HG03064 (cell line): ENCODE results near the gene PLXNA2.

Experiments
- ATAC-seq: cut with Tn5 transposase; IDR thresholded peaks from one replicate; pipeline ENCODE4 v1.9.1; 2021; ENCODE audit warnings: low read depth; ENCODE audit not compliant: unreplicated experiment

PLXNA2 gene

DNA sequence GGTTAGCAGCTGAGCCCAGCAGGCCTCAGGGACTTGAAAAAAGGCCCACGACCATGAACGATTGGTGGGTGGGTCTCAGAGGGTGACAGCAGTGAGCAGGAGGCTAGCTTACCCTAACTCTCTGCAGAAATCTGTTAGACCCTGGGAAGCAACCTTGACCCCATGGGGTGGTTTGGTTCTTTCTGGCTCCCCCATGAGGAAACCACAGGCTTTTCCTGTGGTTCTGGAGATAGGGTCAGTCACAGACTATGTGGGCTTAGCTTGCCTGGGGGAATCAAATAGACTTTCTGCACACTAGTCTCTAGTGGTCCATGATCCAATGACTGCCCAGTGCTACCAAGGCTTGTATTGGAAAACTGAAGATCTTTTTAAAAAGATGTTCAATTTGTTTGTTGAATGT lies 118.1 kb downstream of the PLXNA2 start:
- ATAC-seq, result no peak

- ATAC-seq, result no peak
These were observed 121.4 kb downstream of the PLXNA2 start for GRCh38 chr1:208122612-208123358.

DNA sequence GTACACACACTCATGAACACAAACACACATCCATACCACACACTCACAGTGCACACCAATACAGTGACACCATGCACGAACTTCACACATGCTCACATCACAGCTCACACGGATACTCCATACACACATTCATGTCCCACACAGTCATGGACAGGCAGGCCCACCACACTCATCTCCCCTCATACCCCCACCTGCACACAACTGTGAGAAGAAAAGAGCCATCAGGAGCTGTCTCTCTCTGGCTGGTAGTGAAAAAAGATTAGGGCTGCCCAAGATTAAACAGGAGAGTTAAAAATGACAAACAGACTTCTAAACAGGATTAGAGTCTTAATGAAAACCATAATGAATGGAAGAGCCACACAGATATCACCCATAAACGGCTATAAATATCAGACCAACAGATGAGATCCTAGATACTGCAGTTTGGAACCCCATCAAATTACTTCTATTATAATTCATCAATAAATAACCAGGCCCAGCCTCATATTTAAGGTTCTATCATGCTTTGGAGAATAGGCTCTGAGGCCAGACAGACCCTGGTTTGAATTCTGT lies 122.3 kb downstream of the PLXNA2 start:
- no peak for ATAC-seq

- ATAC-seq, result no peak
These were observed 123.8 kb downstream of the PLXNA2 start for GRCh38 chr1:208120431-208120790.

DNA sequence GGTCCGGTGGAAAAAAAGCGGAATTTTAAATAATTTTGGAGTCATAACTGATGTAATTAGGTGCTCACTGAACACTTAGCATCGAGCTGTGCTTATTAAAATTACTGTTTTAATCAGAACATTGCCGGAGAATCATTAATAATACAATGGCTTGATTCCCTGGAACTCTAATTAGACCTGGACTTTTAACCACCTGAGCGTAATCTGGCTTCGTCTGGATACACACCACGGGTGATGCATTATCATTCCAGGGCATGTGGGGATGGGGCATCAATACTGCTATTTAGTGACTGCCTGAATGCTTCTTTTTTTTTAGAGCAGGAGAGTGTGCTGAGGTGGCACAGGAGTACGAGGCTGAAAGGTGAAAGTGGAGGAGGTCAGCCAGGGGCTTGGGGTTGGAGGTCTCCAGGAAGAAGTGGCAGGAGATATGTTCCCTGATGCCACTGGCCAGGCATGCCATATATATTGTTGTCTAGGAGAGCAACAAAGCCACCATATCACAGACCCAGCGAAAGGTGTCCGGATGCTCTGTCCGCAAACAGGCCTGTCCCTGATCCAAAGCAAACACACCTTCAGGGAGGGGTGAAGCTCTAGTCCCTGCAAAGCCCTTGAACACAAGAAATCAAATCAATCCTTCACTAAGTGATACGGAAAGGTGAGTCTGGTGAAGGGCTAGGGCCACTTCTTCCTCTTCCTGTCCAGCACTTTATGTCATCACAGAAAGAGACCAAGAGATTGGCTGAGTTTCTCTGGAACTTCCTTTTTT lies 125.2 kb downstream of the PLXNA2 start:
- no peak for ATAC-seq

GRCh38 chr1:208118306-208118705 lies 125.9 kb downstream of the PLXNA2 start:
- ATAC-seq, result no peak

DNA sequence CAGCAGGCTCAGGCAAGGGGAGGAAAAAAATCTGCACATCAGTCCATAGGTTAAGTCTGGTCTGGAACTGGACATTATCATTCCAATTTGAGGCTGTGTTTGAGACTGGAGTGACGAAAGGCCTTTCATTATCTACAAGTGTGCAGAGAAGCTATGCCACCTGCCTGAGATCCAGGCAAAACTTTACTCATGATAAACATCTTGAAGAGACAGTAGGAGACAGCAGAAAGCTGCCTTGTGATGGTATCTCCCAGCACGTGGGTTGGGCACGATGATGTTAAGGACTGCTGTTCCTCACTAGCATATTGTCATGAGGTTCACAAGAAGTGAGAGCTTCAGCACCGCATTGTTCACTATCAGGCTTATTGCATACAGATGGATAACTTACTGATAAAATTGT lies 126.4 kb downstream of the PLXNA2 start:
- no peak for ATAC-seq

DNA sequence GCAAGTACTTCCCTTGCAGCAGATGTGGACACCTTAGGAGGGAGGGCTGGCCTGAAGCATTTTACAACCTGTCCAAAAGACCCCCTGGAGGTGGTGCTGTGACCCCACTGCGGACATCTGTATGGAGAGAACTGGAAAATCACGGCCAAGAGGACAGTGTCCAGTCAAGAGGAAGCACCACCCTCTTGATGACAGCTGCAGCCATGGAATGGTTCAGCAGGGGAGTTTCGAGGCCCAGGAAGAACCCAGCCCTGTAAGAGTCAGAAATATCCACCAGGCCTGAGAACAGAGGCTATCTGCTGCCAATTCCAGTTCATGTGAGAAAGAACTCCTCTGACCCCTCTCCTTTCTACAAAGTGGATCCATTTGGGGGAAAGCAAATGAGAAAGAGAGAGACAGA lies 126.8 kb downstream of the PLXNA2 start:
- ATAC-seq, result no peak

DNA sequence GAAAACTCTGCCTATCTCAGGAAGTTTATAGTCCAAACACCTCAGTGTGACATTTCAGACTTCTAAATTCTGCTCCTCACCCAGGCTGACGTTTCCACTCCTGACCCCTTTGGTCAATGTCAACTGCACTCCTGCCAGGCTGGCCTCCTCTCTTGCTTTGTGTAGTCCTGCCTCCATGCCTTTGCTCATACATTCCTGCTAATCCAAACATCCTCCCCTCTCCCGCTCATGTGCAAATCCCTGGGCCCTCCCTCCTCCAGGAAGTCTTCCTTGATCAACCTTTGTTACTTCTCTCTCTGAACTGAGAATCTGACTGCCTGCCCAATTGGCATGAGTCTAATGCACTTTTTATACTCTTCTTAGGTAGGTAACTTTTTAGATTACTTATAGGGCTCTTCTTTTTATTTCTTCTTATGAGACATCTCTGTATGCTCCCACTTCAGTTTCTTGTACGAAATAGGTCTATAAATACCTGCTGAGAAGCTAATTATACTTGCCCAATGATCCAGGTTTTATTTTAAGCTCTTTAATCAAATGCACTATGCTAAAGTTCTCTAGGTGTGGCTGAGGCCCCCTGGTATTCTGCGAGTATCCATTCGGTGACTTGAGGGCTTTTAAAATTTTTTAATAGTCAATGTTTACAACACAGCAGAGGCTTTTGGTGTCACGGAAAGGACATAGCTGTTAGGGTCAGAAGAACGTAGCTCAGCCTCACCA lies 128.1 kb downstream of the PLXNA2 start:
- ATAC-seq, result no peak

GRCh38 chr1:208113011-208113410 lies 131.2 kb downstream of the PLXNA2 start:
- ATAC-seq, result no peak

DNA sequence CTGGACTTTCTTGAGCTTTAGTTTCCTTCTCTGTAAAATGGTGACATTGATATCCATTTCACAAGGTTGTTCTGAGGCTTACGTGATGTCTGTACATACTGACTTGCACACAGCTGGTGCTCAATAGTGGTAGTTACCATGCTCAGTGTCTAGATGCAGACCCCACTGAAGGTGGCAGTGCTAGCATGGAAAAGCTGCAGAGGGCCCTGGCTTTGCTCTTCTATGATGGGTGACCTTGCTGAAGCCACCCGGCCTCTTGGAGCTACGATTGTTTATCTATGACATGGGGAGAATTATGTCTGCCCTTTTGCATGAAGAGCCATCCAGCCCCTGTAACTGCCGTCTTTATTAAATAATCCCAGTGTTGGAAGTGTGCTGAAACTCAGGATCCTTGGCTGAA lies 131.8 kb downstream of the PLXNA2 start:
- no peak for ATAC-seq

DNA sequence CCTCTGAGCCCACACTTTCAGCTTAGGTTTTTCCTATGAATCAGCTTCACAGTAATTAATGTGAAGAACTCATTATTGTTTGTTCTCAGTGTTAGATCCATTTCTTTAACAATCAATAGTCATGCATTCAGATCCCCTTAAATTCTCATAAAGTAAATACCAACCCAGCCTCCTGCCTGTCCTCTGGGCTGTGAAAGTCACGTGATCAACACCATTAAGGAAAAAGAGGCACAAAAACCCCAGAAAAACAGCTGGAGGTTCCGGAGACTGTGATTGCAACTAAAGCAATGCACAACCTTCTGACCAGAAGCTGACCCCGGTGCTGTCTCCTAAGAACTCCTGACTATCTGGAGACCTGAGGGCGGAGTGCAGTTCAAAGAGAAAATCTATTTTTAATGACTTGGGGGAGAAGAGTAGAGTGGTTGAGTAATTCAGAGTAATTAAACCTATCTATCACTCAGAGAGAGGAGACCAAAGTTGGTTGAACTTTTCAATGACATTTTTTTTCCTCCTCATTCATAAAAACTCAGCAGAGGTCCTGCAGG lies 132.5 kb downstream of the PLXNA2 start:
- no peak for ATAC-seq

DNA sequence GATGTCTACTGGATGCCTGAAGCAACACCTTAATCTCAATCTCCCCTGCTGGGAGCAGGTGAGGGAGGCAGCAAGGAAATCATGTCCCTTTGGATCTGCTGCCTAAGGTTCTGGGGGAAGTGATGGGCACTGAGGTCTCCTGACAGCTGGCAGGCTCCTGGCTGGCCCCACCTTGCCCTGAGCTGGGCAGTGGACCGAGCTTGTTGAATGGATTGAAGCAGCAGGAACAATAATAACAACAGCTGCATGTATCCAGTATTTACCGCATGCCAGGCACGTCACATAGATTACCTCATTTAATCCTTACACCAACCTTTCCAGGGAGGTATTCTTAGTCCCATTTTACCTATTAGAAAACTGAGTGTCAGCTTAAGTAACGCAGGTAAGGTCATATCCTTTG lies 133.9 kb downstream of the PLXNA2 start:
- no peak for ATAC-seq

DNA sequence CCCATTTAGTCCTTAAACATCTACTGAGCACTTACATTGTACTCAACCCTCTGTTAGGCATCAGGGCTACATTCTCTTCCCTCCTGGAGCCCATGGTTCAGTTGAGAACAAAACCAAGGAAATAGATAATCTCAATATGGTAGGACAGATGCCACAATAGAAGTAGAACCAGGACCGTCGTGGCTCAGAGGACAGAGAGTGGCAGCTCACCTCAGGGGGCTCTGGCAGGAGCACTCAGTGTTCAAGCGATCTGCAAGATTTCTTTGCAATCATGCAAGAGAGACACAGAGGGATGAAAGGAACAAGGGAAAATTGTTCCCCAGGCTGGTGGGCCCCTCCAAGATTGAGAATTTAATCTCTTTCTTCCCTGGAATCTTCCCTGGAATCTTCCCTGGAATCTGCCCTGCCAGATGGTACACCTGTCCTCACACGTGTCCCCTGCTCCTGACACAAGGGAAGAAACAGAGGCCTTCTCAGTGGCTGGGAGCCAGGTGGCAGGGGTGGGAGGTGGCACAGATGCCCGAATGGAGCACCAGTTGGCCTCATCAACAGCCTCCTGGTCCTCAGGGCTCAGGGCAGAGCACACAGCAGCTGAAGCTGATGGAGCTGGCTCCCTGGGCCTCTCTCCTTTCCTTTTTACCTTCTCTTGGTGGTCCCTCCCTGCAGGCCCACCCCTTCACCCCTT lies 135.4 kb downstream of the PLXNA2 start:
- no peak for ATAC-seq

- no peak for ATAC-seq
These were observed 136.0 kb downstream of the PLXNA2 start for GRCh38 chr1:208108213-208108608.

DNA sequence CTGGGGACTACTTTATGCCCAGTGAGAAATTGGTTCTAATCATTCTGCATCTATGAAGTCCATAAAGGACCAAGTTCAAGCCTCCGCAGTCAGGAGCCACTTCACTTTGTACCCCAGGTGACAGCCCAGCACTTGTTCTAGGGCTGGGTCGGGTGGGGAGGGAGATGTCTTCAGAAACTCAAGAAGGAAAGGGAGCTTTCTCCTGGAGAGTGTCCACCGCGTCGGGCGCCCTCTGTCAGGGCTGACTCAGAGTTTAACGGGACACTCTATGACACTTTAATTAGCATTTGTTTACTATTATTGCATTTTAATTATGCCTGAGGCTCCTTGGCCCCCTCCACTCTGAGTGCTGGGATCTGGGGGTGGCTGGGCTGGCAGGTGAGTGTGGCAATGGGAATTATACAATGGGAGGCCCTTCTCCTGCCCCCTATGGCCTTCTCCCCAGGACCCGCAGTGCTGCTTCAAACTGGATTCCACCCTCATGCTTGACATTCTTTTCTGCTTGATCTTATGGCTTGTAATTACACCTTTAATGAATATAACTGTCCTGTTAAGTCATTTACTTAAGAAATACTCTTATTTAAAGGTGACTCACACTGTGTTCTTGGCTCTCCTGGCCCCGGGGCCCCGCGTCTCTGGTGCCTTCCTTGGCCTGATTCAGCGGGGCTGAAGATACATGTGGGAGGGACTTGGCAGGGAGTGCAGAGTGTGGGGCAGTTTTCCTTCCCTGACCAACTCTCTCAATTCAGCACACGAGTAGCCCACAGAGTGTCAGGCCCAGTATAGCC lies 136.6 kb downstream of the PLXNA2 start:
- no peak for ATAC-seq

DNA sequence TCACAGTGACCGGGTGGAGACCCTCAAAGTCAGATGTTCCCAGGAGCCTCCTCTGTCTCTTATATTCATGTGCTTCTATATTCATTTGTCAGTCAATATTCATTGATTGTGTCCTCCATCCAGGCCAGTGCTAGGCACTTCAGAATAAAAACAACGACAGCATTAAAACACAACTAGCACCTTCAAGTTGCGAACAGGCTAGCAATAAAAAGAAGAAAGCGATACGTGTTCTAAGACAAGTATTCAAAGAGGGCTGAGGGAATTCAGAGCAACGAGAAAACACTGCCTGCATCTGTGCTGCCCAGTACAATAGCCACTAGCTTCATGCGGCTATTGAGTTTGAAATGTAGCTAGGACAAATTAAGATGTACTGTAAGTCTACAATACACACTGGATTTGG lies 138.0 kb downstream of the PLXNA2 start:
- ATAC-seq, result no peak

GRCh38 chr1:208105756-208106155 lies 138.4 kb downstream of the PLXNA2 start:
- ATAC-seq, result no peak

- ATAC-seq, result no peak
These were observed 140.3 kb downstream of the PLXNA2 start for GRCh38 chr1:208103597-208104513.
